H4 (cell line): ENCODE measurements around the gene AOC3. TPM values are rescaled to one million over a fixed set of nuclear protein-coding genes. Genes with fewer than 3 reads are reported as not detected.
"Not testable (repeated sequence)": the region's sequence is repeated elsewhere in the genome, so short reads cannot be mapped to it uniquely, and the experiment has no call there.

ENCODE experiments used
- DNase-seq: peaks from one replicate; pipeline ENCODE4 v3.0.0-alpha.2; 2015; ENCODE audit warnings: low spot score
- total RNA-seq: library from RNA; depleted of rRNA; stranded (reverse); fragments of >200 nt; shearing (Covaris generic); gene quantifications from 2 replicates; pipeline ENCODE4 v1.2.3, GENCODE V29; 2014

The AOC3 gene
- total RNA-seq, 1 experiment from 2014 or later: 0.04 TPM

- DNase-seq: not testable (repeated sequence)
These were observed 16.8 kb downstream of the AOC3 start for GRCh38 chr17:42867694-42868261.

GRCh38 chr17:42868338-42868737, 17.3 kb downstream of the AOC3 start:
- no peak for DNase-seq

- no peak for DNase-seq
These were observed 20.6 kb downstream of the AOC3 start for GRCh38 chr17:42871647-42872046.

- no peak for DNase-seq
These were observed 21.4 kb downstream of the AOC3 start for GRCh38 chr17:42872251-42872965.

- DNase-seq: no peak
These were observed 22.3 kb downstream of the AOC3 start for GRCh38 chr17:42873315-42873714.

- DNase-seq: not testable (repeated sequence)
These were observed 23.1 kb downstream of the AOC3 start for GRCh38 chr17:42873932-42874695.

- no peak for DNase-seq
These were observed 26.0 kb downstream of the AOC3 start for GRCh38 chr17:42877037-42877436.

GRCh38 chr17:42878123-42878880, 27.3 kb downstream of the AOC3 start:
- DNase-seq: no peak

- no peak for DNase-seq
These were observed 28.1 kb downstream of the AOC3 start for GRCh38 chr17:42878924-42879595.

GRCh38 chr17:42879596-42879985, 28.6 kb downstream of the AOC3 start:
- DNase-seq: no peak

- DNase-seq: no peak
These were observed 29.8 kb downstream of the AOC3 start for GRCh38 chr17:42880776-42881310.

- DNase-seq: not testable (repeated sequence)
These were observed 30.7 kb downstream of the AOC3 start for GRCh38 chr17:42881706-42882105.

- DNase-seq: no peak
These were observed 31.2 kb downstream of the AOC3 start for GRCh38 chr17:42882166-42882565.

- no peak for DNase-seq
These were observed 33.0 kb downstream of the AOC3 start for GRCh38 chr17:42883802-42884558.

- DNase-seq: not testable (repeated sequence)
These were observed 34.8 kb downstream of the AOC3 start for GRCh38 chr17:42885806-42886205.

- no peak for DNase-seq
These were observed 35.5 kb downstream of the AOC3 start for GRCh38 chr17:42886283-42887176.

GRCh38 chr17:42889809-42890208, 38.8 kb downstream of the AOC3 start:
- DNase-seq: no peak

- no peak for DNase-seq
These were observed 40.6 kb downstream of the AOC3 start for GRCh38 chr17:42891539-42892152.

GRCh38 chr17:42893359-42893758, 42.4 kb downstream of the AOC3 start:
- DNase-seq: no peak
